Lower leg skin (tissue), 3 donors: ENCODE data around the gene B2M.

Experiments used
- POLR2A ChIP-seq, 2 donors: fragments of 450-650 bp; IDR thresholded peaks; one replicate each; pipeline ENCODE4 v1.6.1; 2016 to 2017; ENCODE audit warnings: antibody characterized with exemption in 2 of 2, mild to moderate bottlenecking in 1 of 2, moderate library complexity in 1 of 2
- TF ChIP-seq, protein P1 (sequence below), 3 donors: fragments of 450-650 bp; IDR thresholded peaks; one replicate each; pipeline ENCODE4 v1.5.1; 2016; ENCODE audit warnings: antibody characterized with exemption in 3 of 3, mild to moderate bottlenecking in 3 of 3, moderate library complexity in 2 of 3

DNA sequence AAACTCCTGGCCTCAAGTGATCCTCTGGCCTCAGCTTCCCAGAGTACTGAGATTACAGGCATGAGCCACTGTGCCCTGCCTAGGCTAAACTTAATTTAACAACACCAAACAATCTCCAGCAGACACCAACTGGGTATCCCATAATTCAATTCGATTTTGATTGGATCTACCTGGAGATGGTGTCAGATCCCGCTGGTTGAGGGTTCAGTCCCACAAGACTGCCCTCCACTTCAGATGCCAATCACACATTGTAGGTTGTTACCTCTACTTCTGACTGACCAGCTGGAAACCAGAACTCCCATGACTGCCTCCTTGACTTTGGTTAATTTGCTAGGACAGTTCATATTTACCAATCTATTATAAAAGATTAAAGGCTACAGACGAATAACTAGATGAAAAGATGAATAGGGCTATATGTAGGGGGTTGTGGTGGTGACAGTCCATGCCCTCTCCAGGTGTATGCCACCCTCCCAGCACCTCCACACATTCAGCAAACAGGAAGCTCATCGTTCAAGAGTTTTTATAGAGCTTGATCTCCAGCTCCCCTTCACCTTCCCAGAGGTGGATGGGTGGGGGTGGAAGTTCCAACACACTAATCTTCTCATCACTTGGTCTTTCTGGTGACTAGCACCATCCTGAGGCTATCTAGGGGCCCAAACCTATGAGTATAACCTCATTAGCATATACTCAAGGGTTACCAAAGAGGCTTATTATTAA is 9.3 kb downstream of the B2M start:
- TF ChIP-seq, protein P1, sequence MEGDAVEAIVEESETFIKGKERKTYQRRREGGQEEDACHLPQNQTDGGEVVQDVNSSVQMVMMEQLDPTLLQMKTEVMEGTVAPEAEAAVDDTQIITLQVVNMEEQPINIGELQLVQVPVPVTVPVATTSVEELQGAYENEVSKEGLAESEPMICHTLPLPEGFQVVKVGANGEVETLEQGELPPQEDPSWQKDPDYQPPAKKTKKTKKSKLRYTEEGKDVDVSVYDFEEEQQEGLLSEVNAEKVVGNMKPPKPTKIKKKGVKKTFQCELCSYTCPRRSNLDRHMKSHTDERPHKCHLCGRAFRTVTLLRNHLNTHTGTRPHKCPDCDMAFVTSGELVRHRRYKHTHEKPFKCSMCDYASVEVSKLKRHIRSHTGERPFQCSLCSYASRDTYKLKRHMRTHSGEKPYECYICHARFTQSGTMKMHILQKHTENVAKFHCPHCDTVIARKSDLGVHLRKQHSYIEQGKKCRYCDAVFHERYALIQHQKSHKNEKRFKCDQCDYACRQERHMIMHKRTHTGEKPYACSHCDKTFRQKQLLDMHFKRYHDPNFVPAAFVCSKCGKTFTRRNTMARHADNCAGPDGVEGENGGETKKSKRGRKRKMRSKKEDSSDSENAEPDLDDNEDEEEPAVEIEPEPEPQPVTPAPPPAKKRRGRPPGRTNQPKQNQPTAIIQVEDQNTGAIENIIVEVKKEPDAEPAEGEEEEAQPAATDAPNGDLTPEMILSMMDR (IDR thresholded peaks at IDR 0.05): no peak
- no peak for TF ChIP-seq POLR2A (IDR thresholded peaks at IDR 0.05)
